Lower lobe of right lung (tissue), 2 donors: ENCODE measurements around the gene DNMBP. TPM values are rescaled to one million over a fixed set of nuclear protein-coding genes. Genes with fewer than 3 reads are reported as not detected.
A peak's percentile ranks its signal among the peaks of the same experiment; 100 is the strongest.

Experiments
- ATAC-seq, 2 donors: fragments of 200-7000 bp; cut with Tn5 transposase; one replicate each; pipeline ENCODE4 v1.9.1; 2020 to 2022; ENCODE audit warnings: mild to moderate bottlenecking in 2 of 2, moderate library complexity in 2 of 2
- DNase-seq: peaks from one replicate; pipeline ENCODE4 v3.0.0-alpha.2; 2020
- H3K27ac ChIP-seq: fragments of 200-600 bp; one replicate; pipeline ENCODE4 v1.8.0; 2022
- H3K27me3 ChIP-seq: fragments of 200-600 bp; one replicate; pipeline ENCODE4 v1.8.0; 2022; ENCODE audit warnings: low read depth
- H3K36me3 ChIP-seq: fragments of 200-600 bp; one replicate; pipeline ENCODE4 v1.8.0; 2022; ENCODE audit warnings: mild to moderate bottlenecking
- H3K4me1 ChIP-seq: fragments of 200-600 bp; one replicate; pipeline ENCODE4 v1.8.0; 2022
- H3K4me3 ChIP-seq: fragments of 200-600 bp; one replicate; pipeline ENCODE4 v1.8.0; 2022; ENCODE audit warnings: mild to moderate bottlenecking
- H3K9me3 ChIP-seq: fragments of 200-600 bp; one replicate; pipeline ENCODE4 v1.8.0; 2022
- intact Hi-C: fragments of 100-400 bp; cut with DNase I; formaldehyde crosslinking; loops from one replicate; pipeline ENCODE4 v1.11.0; 2022
- total RNA-seq: library from RNA; stranded (reverse); fragmentation: NEBNext Ultra II Directional; extraction: Animal tissue kit (Norgen Biotek cat#: 25700); gene quantifications from one replicate; pipeline ENCODE4 v1.2.1, GENCODE V29; 2021
- TF ChIP-seq, protein P1 (sequence below): fragments of 200-600 bp; IDR thresholded peaks from one replicate; pipeline ENCODE4 v1.8.0; 2022; ENCODE audit warnings: antibody characterized with exemption, mild to moderate bottlenecking
- donor health status: DM: no; HTN: yes; CAD: no; lungs with severe emphysema.

The DNMBP gene
- total RNA-seq, 1 donor from 2014 or later: 13.7 TPM

DNA sequence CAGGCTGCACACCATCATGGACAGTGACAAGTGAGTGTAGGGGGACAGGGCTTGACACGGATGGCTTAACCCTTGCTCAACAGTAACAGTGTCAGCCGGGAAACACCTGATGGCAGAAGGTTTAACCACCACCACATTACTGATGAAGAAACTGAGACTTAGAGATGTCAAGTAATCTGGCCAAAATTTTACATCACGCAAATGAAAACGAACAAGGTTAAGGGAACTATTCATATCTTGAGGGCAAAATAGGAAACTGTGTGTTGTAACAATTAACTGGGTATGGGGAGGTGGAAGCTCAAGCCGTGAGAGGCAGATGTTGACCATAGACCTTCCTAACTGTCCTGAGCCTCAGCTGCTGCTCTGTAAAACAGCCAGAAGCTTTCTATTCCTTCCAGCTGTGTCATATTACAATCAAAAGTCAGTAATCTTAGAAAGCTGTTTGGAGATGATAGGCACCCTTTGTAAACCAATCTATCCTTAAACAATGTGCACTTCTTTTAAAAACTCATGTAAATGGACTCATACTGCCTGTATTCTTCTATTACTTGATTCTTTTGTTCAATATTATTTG, 158.9 kb downstream of the DNMBP start:
- DNase-seq (no peak), ATAC-seq (no peak)
- Histone ChIP-seq H3K4me3 (no peak overlapping the region), H3K27me3 (no peaks in the 10 kb centered on the region), H3K4me1 (peaks cover 7% of the 10 kb centered on the region), H3K9me3 (no peaks in the 10 kb centered on the region), H3K36me3 (no peaks in the 10 kb centered on the region), H3K27ac (no peak overlapping the region)
- intact Hi-C loops: no loop called here
- TF ChIP-seq, protein P1, sequence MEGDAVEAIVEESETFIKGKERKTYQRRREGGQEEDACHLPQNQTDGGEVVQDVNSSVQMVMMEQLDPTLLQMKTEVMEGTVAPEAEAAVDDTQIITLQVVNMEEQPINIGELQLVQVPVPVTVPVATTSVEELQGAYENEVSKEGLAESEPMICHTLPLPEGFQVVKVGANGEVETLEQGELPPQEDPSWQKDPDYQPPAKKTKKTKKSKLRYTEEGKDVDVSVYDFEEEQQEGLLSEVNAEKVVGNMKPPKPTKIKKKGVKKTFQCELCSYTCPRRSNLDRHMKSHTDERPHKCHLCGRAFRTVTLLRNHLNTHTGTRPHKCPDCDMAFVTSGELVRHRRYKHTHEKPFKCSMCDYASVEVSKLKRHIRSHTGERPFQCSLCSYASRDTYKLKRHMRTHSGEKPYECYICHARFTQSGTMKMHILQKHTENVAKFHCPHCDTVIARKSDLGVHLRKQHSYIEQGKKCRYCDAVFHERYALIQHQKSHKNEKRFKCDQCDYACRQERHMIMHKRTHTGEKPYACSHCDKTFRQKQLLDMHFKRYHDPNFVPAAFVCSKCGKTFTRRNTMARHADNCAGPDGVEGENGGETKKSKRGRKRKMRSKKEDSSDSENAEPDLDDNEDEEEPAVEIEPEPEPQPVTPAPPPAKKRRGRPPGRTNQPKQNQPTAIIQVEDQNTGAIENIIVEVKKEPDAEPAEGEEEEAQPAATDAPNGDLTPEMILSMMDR: no peak

DNA sequence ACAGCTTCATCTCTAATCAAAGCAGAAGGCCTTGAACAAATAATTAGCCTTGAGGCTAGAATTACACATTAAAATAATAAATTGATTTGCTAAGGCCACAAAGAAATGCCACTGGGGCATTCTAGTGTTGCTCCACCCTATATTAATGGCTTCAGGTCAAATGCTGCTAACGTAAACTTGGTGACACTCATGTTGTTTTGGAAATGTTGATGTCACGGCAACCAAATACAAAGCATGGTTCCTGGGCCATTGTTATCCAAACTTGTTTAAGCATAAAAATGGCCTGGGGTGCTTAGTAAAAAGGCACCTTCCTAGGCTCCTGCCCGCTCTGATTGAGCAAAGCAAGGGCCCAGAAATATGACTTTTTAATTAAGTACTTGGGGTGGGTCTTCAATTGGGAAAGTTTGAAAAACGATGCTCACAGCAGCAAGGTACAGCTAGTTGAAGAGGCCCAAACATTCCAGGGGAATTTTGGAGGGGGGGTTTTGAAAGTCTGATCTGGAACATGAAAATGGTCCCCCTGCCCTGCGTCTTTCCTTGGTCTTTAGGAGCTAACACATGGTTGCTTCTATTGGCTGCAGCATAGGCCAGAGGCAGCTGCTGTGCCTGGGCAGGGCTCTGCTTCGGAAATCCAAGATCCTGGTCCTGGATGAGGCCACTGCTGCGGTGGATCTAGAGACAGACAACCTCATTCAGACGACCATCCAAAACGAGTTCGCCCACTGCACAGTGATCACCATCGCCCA, 159.6 kb downstream of the DNMBP start:
- intact Hi-C loops: no loop called here
- H3K4me1 ChIP-seq: peaks cover 12% of the 10 kb centered on the region
- no peak for DNase-seq
- no peak overlapping the region for H3K27ac ChIP-seq
- H3K4me3 ChIP-seq: no peak overlapping the region
- H3K36me3 ChIP-seq: no peaks in the 10 kb centered on the region
- ATAC-seq: no peak
- no peaks in the 10 kb centered on the region for H3K27me3 ChIP-seq
- H3K9me3 ChIP-seq: no peaks in the 10 kb centered on the region
- TF ChIP-seq, protein P1: no peak

GRCh38 chr10:99849536-99849935, 160.2 kb downstream of the DNMBP start:
- H3K4me3 ChIP-seq: no peak overlapping the region
- no peak overlapping the region for H3K27ac ChIP-seq
- TF ChIP-seq, protein P1: no peak
- DNase-seq (no peak), ATAC-seq (no peak)
- H3K9me3 ChIP-seq: no peaks in the 10 kb centered on the region
- H3K27me3 ChIP-seq: no peaks in the 10 kb centered on the region
- no peaks in the 10 kb centered on the region for H3K36me3 ChIP-seq
- H3K4me1 ChIP-seq: peaks cover 12% of the 10 kb centered on the region
- intact Hi-C loops: loop anchor here (5.0 kb wide), 1 partner anchor 198 kb away; no protein-coding TSS in a partner anchor

- Histone ChIP-seq H3K27ac (no peak overlapping the region), H3K27me3 (no peaks in the 10 kb centered on the region), H3K36me3 (no peaks in the 10 kb centered on the region), H3K4me1 (peaks cover 12% of the 10 kb centered on the region), H3K9me3 (no peaks in the 10 kb centered on the region), H3K4me3 (no peak overlapping the region)
- intact Hi-C loops: loop anchor here (5.0 kb wide), 1 partner anchor 198 kb away; no protein-coding TSS in a partner anchor
- TF ChIP-seq, protein P1: no peak
- no peak for DNase-seq
- ATAC-seq: no peak
These were observed 160.7 kb downstream of the DNMBP start for GRCh38 chr10:99849057-99849456.

DNA sequence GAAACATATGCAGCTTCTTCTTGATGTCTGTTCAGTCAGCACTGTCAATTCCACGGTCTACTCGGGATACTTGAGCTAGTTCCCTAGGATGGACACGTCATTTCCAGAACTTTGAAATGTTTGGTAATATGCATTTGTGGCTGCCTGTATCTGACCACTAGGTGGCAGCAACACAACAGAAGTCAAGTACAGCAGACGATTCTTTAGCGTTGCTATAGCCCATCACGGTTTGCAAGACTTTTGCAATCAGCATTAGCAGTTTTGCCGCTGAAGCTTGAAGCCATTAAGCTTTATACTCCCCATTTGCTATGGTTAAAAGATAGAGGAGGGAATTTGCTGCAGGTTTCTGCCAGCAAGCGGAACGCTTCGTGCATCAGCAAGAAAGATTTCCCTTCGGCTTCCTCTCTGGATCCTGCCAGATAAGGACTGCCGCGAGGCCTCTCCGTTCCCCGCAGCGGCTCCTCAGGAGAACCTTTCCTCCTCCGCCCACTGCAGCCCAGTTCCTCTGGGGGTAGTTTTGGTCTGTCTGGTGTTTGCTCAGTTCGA, 163.8 kb downstream of the DNMBP start:
- ATAC-seq: peak; percentile 93 to 96
- H3K36me3 ChIP-seq: no peaks in the 10 kb centered on the region
- peak; percentile 60 for DNase-seq
- no peaks in the 10 kb centered on the region for H3K9me3 ChIP-seq
- TF ChIP-seq, protein P1: peak; percentile 94
- H3K27ac ChIP-seq: no peak overlapping the region
- H3K27me3 ChIP-seq: no peaks in the 10 kb centered on the region
- peak overlapping the region; percentile 44 for H3K4me3 ChIP-seq
- H3K4me1 ChIP-seq: peaks cover 12% of the 10 kb centered on the region
- intact Hi-C loops: loop anchor here (5.0 kb wide), 1 partner anchor 201 kb away; no protein-coding TSS in a partner anchor
